HEK293 (cell line): ENCODE results near the gene DPYD.

Experiments used
- PRDM1 ChIP-seq: fragments of 450-650 bp; formaldehyde crosslinking; IDR thresholded peaks from 2 replicates; pipeline ENCODE4; 2016; ENCODE audit warnings: missing biosample characterization, missing genetic modification characterization
- TF ChIP-seq, protein P1 (sequence below): fragments of 450-650 bp; formaldehyde crosslinking; IDR thresholded peaks from 2 replicates; pipeline ENCODE4 v1.5.1; 2016; ENCODE audit warnings: missing biosample characterization, missing genetic modification characterization

- TF ChIP-seq, protein P1, sequence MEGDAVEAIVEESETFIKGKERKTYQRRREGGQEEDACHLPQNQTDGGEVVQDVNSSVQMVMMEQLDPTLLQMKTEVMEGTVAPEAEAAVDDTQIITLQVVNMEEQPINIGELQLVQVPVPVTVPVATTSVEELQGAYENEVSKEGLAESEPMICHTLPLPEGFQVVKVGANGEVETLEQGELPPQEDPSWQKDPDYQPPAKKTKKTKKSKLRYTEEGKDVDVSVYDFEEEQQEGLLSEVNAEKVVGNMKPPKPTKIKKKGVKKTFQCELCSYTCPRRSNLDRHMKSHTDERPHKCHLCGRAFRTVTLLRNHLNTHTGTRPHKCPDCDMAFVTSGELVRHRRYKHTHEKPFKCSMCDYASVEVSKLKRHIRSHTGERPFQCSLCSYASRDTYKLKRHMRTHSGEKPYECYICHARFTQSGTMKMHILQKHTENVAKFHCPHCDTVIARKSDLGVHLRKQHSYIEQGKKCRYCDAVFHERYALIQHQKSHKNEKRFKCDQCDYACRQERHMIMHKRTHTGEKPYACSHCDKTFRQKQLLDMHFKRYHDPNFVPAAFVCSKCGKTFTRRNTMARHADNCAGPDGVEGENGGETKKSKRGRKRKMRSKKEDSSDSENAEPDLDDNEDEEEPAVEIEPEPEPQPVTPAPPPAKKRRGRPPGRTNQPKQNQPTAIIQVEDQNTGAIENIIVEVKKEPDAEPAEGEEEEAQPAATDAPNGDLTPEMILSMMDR (tag by site-specific recombination), result no peak
- no peak for TF ChIP-seq PRDM1 (tag by site-specific recombination)
Measured at GRCh38 chr1:97727029-97727428, 193.8 kb downstream of the DPYD start.
